Stimulated activated naive CD8-positive, alpha-beta T cell treated with anti-CD3 and anti-CD28 coated beads, Interleukin-15, Interleukin-2, amounts not matched to agents 100 ng/mL and 50 ng/mL, for 24 hours (primary cell): ENCODE measurements around the gene GDPGP1.

Experiments
- H3K27ac Mint-ChIP-seq: one replicate; pipeline ENCODE4 v1.8.0; 2021; ENCODE audit warnings: mild to moderate bottlenecking, mixed read lengths
- H3K27me3 Mint-ChIP-seq: one replicate; pipeline ENCODE4 v1.8.0; 2021; ENCODE audit warnings: mixed read lengths
- H3K36me3 Mint-ChIP-seq: one replicate; pipeline ENCODE4 v1.8.0; 2021; ENCODE audit warnings: low read depth, mixed read lengths
- H3K4me1 Mint-ChIP-seq: one replicate; pipeline ENCODE4 v1.8.0; 2021; ENCODE audit warnings: low read depth, mixed read lengths
- H3K4me3 Mint-ChIP-seq: one replicate; pipeline ENCODE4 v1.8.0; 2021; ENCODE audit warnings: mild to moderate bottlenecking, mixed read lengths
- H3K9me3 Mint-ChIP-seq: one replicate; pipeline ENCODE4 v1.8.0; 2021; ENCODE audit warnings: mixed read lengths

Gene GDPGP1

GRCh38 chr15:90213122-90213817 is 20.7 kb upstream of the GDPGP1 start:
- H3K27me3 Mint-ChIP-seq = no peaks in the 10 kb centered on the region
- peaks cover 52% of the 10 kb centered on the region for H3K4me1 Mint-ChIP-seq
- H3K9me3 Mint-ChIP-seq = no peaks in the 10 kb centered on the region
- H3K27ac Mint-ChIP-seq = peak overlapping the region; percentile 72
- no peaks in the 10 kb centered on the region for H3K36me3 Mint-ChIP-seq
- H3K4me3 Mint-ChIP-seq = no peak overlapping the region

GRCh38 chr15:90213818-90214204 is 20.2 kb upstream of the GDPGP1 start:
- H3K36me3 Mint-ChIP-seq = no peaks in the 10 kb centered on the region
- H3K4me1 Mint-ChIP-seq = peaks cover 55% of the 10 kb centered on the region
- peak overlapping the region; percentile 72 for H3K27ac Mint-ChIP-seq
- H3K27me3 Mint-ChIP-seq = no peaks in the 10 kb centered on the region
- H3K4me3 Mint-ChIP-seq = no peak overlapping the region
- H3K9me3 Mint-ChIP-seq = no peaks in the 10 kb centered on the region

- Mint-ChIP-seq H3K27ac (peak overlapping the region; percentile 62), H3K4me3 (peak overlapping the region; percentile 21), H3K27me3 (no peaks in the 10 kb centered on the region), H3K4me1 (peaks cover 53% of the 10 kb centered on the region), H3K9me3 (no peaks in the 10 kb centered on the region), H3K36me3 (no peaks in the 10 kb centered on the region)
Observed at GRCh38 chr15:90214553-90215196, 19.3 kb upstream of the GDPGP1 start.

GRCh38 chr15:90217671-90218394 is 16.2 kb upstream of the GDPGP1 start:
- no peaks in the 10 kb centered on the region for H3K27me3 Mint-ChIP-seq
- H3K4me1 Mint-ChIP-seq = peaks cover 33% of the 10 kb centered on the region
- no peaks in the 10 kb centered on the region for H3K36me3 Mint-ChIP-seq
- no peaks in the 10 kb centered on the region for H3K9me3 Mint-ChIP-seq
- no peak overlapping the region for H3K4me3 Mint-ChIP-seq
- H3K27ac Mint-ChIP-seq = no peak overlapping the region

GRCh38 chr15:90219421-90220141 is 14.4 kb upstream of the GDPGP1 start:
- no peak overlapping the region for H3K27ac Mint-ChIP-seq
- H3K36me3 Mint-ChIP-seq = no peaks in the 10 kb centered on the region
- no peak overlapping the region for H3K4me3 Mint-ChIP-seq
- no peaks in the 10 kb centered on the region for H3K27me3 Mint-ChIP-seq
- peaks cover 22% of the 10 kb centered on the region for H3K4me1 Mint-ChIP-seq
- no peaks in the 10 kb centered on the region for H3K9me3 Mint-ChIP-seq

GRCh38 chr15:90221246-90221900 is 12.6 kb upstream of the GDPGP1 start:
- no peaks in the 10 kb centered on the region for H3K36me3 Mint-ChIP-seq
- H3K4me1 Mint-ChIP-seq = peaks cover 18% of the 10 kb centered on the region
- H3K9me3 Mint-ChIP-seq = no peaks in the 10 kb centered on the region
- H3K27ac Mint-ChIP-seq = no peak overlapping the region
- no peaks in the 10 kb centered on the region for H3K27me3 Mint-ChIP-seq
- H3K4me3 Mint-ChIP-seq = no peak overlapping the region

GRCh38 chr15:90222547-90222946 is 11.5 kb upstream of the GDPGP1 start:
- H3K4me1 Mint-ChIP-seq = peaks cover 11% of the 10 kb centered on the region
- no peaks in the 10 kb centered on the region for H3K36me3 Mint-ChIP-seq
- no peak overlapping the region for H3K4me3 Mint-ChIP-seq
- H3K9me3 Mint-ChIP-seq = no peaks in the 10 kb centered on the region
- H3K27ac Mint-ChIP-seq = no peak overlapping the region
- no peaks in the 10 kb centered on the region for H3K27me3 Mint-ChIP-seq

- Mint-ChIP-seq H3K4me1 (peaks cover 8% of the 10 kb centered on the region), H3K9me3 (no peaks in the 10 kb centered on the region), H3K4me3 (no peak overlapping the region), H3K27ac (no peak overlapping the region), H3K36me3 (peaks cover under 1% of the 10 kb centered on the region), H3K27me3 (no peaks in the 10 kb centered on the region)
Observed at GRCh38 chr15:90223441-90224165, 10.4 kb upstream of the GDPGP1 start.

GRCh38 chr15:90225047-90225446 is 9.0 kb upstream of the GDPGP1 start:
- no peak overlapping the region for H3K4me3 Mint-ChIP-seq
- H3K4me1 Mint-ChIP-seq = peaks cover 6% of the 10 kb centered on the region
- no peak overlapping the region for H3K27ac Mint-ChIP-seq
- no peaks in the 10 kb centered on the region for H3K27me3 Mint-ChIP-seq
- peaks cover 13% of the 10 kb centered on the region for H3K36me3 Mint-ChIP-seq
- no peaks in the 10 kb centered on the region for H3K9me3 Mint-ChIP-seq

GRCh38 chr15:90225504-90226234 is 8.3 kb upstream of the GDPGP1 start:
- Mint-ChIP-seq H3K4me3 (no peak overlapping the region), H3K27ac (no peak overlapping the region)

GRCh38 chr15:90227336-90227735 is 6.7 kb upstream of the GDPGP1 start:
- H3K9me3 Mint-ChIP-seq = no peaks in the 10 kb centered on the region

More at GRCh38 chr15:90225504-90226234, 8.3 kb upstream of the GDPGP1 start:
- Mint-ChIP-seq H3K27me3 (no peaks in the 10 kb centered on the region), H3K9me3 (no peaks in the 10 kb centered on the region), H3K36me3 (peaks cover 19% of the 10 kb centered on the region), H3K4me1 (peaks cover 12% of the 10 kb centered on the region)

GRCh38 chr15:90227816-90228772 is 5.9 kb upstream of the GDPGP1 start:
- Mint-ChIP-seq H3K27ac (no peak overlapping the region), H3K36me3 (peaks cover 42% of the 10 kb centered on the region), H3K27me3 (no peaks in the 10 kb centered on the region), H3K4me3 (no peak overlapping the region), H3K4me1 (peaks cover 34% of the 10 kb centered on the region), H3K9me3 (no peaks in the 10 kb centered on the region)

More at GRCh38 chr15:90227336-90227735, 6.7 kb upstream of the GDPGP1 start:
- Mint-ChIP-seq H3K27ac (no peak overlapping the region), H3K27me3 (no peaks in the 10 kb centered on the region), H3K4me1 (peaks cover 28% of the 10 kb centered on the region), H3K36me3 (peaks cover 36% of the 10 kb centered on the region), H3K4me3 (no peak overlapping the region)
